ENCODE measurements around the gene LTC4S.
"Not testable (repeated sequence)": the region's sequence is repeated elsewhere in the genome, so short reads cannot be mapped to it uniquely, and the experiment has no call there.

LTC4S gene

DNA sequence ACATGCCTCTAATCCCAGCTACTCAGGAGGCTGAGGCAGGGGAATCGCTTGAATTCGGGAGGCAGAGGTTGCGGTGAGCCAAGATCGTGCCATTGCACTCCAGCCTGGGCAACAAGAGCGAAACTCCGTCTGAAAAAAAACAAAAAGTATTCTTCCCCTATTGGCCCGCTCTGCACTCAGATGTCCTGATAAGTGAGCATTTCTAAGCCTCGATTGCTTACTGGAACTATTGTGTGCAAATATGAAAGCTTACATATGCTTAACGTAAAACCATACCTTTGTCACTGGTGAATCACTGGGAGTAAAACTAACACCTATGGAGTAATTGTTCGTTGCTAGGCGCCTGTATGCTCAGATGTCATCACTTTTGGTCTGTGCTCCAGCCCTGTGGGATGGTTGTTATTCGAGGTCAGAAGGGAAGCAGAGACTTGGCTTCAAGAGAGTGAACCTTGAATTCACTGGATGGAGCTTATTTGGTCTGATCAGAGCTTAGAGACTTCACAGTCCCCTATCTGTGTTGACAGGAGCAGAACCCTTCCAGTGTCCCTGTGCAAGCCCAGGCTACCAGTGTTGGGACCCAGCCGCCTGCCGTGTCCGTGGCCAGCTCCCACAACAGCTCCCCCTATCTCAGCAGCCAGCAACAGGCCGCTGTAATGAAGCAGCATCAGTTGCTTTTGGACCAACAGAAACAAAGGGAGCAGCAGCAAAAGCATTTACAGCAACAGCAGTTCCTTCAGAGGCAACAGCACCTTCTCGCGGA, 25.3 kb upstream of the LTC4S start:
- no peak for DNase-seq

DNA sequence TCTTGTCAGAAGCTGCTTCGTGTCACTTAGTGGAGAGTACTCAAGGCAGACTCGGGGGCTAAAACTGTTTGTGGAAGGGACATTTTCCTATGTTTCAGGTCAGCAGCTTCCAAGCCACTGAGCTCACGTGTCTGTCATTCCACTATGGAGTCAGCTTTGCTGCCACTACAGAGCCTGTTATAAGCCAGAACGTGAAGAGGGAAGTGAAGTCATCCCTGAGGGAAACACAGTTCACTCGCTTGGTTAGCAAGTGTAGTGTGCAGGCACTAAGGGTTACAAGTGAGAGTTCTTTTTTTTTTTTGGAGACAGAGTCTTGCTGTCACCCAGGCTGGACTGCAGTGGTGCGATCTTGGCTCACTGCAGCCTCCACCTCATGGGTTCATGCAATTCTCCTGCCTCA, 24.5 kb upstream of the LTC4S start:
- no peak for DNase-seq

DNA sequence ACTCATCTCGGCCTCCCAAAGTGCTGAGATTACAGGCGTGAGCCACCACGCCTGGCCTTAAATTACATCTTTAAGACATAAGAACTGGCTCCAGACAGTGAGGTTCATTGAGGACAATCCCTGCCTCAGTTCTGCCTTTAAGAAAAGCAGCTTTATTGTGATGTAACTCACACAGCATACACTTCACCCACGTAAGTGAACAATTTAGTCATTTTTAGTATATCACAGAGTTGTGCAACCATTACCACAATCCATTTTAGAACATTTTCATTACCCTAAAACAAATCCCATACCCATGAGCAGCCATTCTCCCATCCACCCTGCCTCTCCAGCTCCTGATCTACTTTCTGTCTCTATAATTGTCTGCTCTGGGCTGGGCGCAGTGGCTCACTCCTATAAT, 24.0 kb upstream of the LTC4S start:
- no peak for DNase-seq

DNA sequence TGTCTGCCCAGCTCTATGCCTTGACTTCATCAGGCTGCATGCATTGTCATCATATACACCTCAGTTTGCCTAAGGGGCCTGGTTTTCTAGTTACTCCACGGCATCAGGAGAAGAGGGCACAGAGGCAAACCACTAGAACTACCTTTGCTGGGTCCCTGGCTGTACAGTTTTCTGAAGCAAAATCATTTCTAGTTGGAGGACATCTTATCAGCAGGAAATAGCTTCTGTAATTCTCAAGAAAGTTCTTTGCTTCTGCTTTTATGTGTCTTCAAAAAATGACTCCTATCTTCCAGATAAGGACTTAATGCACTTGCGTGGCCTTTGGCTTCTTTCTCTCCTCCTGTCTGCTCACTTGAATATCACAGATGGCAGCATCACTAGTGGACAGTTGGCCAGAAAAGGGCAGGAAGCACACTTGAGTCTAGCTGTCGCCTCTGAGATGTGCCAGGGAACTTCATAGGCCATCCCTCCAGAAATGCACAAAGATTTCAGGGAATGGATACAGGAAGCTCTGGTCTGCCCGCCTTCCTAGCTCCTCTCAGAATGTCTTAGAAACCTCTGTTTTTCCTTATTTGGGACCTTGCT, 22.4 kb upstream of the LTC4S start:
- DNase-seq, result no peak

DNA sequence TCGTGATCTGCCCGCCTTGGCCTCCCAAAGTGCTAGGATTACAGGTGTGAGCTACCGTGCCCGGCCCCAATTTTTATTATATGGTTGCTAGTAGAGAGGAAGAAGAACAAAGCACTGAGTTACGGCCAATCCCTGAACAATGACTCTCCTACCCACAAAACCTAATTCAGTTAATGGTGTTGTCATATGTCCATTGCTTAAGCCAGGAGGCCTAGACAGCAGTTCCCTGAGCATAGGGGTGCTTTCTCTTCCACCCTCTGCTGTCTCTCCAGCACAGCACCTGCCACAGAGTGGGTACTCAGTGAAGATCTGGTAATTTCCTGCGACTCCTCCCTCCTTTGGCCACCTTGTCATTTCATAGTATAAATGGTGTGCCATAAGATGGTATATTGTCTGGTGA, 21.4 kb upstream of the LTC4S start:
- DNase-seq, result no peak

DNA sequence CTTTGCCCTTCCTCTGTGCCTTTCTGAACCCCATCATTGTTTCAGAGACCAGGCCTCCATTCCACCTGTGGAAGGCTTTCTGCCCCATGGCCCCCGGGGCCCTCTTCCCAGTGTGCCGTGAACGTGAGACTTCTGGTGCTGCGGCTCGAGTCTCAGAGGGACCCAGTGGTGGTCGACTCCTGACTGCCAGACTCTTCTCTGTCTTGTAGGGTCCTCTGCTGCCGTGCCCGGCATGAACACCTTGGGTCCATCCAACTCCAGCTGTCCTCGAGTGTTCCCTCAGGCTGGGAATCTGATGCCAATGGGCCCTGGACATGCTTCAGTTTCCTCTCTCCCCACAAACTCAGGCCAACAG, 20.1 kb upstream of the LTC4S start:
- DNase-seq, result no peak

DNA sequence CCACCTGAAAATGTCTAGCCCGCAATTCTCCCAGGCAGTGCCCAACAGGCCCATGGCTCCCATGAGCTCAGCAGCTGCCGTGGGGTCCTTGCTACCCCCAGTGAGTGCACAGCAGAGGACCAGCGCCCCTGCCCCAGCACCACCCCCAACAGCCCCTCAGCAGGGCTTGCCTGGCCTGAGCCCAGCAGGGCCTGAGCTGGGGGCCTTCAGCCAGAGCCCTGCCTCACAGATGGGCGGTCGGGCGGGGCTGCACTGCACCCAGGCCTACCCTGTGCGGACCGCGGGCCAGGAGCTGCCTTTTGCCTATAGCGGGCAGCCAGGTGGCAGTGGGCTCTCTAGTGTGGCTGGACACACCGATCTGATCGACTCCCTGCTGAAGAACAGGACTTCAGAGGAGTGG, 19.3 kb upstream of the LTC4S start:
- no peak for DNase-seq

DNA sequence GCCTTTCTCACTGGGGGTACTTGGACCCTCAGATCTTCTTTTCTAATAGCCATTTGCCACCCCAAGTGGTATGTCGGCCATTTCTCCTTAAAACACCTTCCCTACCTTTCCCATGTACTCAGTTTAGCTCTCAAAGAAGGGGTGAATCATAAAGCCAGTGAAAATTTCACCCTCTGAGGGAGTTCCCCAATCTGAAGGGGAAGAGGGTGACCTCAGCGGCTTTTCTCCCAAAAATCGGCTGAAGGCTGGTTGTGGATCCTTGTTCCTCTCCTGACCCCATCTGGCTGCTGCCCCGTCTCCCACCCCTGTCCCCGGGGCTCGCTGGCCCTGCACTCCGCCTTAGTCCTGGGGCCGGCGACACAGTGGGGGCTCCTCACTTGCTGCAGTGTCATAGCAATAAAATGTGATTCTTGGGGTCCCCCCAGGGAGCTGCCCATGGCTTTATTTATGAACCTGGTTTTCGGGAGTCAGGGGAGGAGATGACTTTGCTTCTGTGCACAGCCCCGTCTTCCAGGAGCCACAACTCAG, 17.3 kb upstream of the LTC4S start:
- DNase-seq, result no peak

DNA sequence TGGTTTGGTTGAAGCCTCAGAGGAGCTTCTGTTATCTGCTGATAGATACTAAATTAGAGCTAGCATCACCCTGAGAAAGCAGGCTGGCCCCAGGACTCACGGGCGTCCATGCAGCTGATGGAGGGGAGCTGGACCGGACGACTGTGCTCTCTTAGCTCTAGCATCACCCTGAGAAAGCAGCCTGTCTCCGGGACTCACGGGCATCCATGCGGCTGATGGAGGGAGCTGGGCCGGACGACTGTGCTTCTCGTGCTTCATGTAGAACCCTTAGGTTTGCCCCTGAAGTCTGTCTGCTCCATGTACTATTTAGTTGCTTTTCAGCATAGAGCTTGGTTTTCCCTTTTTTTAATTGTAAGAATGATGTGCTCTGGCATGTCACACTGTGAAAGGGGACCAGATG, 16.3 kb upstream of the LTC4S start:
- DNase-seq, result no peak

DNA sequence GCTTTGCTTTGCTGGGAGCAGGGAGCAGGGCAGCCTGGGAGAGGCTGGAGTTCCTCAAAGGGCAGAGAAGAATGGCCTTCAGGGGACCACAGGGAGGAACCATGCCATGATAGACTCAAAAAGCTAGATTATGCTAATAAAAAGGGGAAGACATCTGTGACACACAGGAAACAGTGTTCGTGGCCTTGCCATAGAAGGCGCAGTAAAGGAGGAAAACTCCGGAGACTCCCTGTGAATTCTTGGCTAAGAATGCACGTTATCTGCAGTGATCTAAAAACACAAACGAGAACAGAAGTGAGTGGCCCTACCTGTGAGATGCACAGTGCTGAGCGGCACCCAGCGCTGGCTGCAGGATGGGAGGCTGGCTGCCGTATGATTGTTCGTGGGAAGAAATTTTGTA, 15.9 kb upstream of the LTC4S start:
- DNase-seq, result no peak

DNA sequence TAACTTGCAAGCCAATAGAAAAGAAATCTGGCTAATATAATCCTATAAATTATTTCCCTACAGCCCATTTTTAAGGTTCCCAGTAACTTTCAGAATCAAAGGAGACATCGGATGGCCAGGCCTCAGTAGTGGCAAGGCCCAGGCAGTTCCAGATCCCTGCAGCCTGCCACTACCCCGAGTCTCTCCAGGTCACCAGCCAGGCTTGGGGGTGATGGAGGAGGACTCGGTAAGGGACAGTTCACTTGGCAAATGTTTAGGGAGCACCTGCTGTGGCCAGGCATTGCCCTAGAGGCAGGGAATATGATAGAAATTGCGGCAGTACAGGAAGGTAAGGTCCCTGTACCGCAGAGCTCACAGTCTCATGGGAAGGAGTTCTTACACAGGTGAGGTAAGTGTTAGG, 15.2 kb upstream of the LTC4S start:
- DNase-seq, result no peak

DNA sequence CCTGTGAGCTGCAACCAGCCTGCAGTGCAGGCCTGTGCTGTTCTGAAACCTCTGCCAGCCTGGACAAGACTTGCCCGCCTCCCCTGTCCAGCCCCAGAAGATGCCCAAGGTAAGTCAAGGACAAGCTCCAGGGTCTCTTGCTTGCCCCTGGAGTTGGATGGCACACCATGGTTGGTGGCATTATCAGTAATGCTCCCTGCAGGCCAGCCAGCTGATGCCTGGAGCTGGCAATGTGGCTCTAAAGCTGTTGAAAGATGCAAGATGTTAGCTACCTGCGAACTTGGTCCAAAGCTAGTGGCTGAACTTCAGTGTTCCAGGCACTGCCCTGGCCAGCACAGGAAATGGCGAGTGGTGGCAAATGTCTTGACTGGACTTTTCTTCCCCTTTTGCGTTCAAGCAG, 14.0 kb upstream of the LTC4S start:
- DNase-seq, result no peak

DNA sequence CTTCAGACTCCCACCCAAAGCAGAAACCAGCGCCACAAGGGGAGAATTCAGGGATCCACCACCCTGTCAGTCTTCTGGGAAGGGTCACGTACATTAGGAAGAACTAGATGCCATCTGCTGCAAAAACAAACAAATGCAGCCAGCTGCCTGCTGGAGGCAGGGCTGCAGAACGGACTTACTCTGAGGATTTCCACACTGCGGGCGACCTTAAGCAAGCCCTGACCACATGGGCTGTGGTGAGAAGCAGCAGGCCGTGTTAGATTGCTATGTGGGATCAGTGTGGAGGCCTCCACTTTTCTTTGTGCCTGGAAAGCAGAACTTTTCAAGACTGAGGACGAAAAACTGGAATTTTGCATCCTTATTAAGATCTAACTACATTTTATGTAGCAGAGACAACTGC, 13.4 kb upstream of the LTC4S start:
- DNase-seq, result no peak

DNA sequence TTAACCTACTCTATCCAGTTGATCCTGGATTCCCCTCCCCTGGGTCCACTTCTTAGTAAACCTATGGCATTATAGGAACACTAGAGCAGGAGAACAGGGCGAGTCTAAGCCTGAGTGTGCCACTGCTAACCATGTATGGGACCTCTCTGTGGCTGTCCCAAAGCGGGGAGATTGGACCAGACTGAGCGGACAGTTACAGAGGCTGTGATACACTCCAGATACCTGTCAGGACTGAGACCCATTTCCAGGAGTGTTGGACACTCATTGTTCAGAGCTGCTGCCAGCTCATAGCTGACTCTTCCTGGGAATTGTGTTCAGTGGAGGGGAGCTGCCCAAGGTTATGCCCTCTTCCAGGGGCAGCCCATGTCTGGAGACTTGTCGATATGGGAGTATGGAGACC, 11.9 kb upstream of the LTC4S start:
- DNase-seq, result no peak

DNA sequence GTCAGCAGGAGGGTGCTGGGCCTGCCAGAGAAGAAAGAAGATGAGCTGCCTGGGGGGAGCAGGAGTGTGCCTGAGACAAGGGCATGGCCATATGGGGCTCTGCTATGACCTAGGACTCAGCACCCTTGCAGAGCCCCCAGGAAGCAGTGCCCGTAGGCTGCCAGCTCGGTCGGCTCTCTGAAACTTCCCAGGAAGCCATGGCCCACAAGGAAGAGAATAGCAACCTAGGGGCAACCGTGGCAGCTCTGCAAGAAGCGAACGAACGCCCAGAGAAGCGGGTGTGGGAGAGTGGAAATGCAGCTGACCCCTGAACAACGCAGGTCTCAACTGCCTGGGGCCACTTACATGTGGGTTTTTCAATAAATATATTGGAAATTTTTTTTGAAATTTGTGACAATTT, 10.7 kb upstream of the LTC4S start:
- no peak for DNase-seq

DNA sequence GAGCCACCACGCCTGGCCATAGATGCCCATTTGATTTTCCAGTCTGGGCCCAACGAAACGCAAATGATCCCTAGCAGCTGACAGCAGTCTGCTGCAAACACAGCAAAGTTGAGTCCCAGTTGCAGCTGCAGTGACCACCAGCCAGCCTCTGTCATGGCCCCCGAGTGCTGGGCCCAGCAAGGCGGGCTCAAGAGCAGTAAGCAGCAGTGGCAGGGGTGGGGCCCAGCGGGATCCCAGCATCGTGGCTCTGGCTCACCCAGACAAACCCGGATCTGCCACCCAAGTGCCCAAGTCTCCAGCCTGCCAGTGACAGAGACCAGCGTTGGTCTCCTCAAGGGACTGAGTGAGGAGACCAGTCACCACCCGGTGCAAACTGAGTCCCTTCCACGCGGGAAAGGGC, 6.9 kb upstream of the LTC4S start:
- DNase-seq, result no peak

DNA sequence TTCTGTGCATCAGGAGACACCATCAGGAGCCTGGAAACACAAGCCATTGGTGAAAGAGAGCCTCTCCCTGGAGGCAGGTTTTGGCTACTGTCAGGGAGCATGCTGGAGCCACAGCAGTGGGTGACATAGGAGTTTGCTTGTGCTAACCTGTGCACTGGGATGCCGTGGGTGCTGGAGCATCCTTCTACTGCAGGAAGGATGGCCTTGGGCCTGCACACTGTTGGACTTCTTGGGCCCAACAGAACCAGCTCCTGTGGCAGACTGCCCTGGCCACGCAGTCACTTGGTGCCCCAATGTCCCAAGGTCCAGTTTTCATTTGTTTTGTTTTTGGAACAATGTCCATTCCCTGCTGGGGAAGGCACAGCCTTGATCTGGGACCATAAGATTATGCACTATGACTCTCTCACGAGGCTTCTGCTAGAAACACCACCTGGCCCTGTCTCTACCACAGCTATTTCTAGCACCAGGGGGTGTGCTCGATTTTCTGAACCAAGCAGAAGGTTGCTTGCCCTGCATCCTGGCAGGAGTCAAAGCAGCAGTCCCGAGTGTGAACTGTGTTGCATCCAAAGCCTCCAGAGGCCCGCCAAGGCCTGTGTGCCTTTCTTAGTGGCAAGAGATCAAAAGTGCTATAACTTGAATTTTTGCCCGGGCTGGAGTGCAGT, 5.5 kb upstream of the LTC4S start:
- no peak for DNase-seq

DNA sequence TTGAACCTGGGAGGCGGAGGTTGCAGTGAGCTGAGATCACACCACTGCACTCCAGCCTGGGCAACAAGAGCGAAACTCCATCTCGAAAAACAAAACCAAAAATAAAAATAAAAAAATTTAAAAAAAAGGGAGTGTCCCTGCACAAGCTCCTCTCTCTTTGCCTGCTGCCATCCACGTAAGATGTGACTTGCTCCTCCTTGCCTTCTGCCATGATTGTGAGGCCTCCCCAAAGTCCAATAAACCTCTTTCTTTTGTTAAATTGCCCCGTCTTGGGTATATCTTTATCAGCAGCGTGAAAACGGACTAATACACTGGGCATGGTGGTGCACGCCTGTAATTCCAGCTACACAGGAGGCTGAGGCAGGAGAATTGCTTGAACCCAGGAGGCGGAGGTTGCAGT, 4.5 kb upstream of the LTC4S start:
- not testable (repeated sequence) for DNase-seq

DNA sequence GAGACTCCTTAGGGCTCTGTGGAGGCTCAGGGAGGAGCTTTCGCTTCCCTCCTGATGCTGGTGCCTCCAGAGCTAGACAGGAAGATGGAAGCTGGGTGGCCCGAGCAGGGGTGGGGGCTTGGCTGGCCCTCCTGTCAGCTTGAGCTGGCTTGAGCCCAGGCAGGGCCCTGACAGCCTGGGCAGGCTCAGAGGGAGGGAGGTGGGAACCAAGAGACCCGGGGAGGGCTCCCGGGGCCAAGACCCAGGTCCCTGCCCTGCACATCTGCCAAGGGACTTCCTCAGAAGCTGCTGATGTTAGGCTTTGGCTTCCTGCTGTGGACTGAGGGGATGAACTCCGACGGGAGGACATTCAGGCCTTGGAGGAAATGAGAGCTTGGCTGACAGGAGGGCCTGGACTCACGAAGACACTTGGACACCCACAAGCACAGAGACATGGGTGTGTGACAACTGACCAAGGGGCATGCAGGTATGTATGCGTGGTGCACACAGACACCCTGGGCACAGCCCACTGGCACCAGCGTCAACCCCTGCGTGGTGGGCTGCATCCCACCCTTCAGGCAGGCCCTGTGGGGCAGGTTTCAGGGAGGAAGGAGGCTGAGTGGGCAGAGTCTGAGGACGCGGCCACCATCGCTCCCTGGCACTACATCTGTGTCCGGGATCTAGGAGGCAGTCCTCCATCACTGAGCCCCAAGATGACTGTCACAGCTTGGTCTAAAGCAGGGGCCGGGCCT, 1.7 kb upstream of the LTC4S start:
- no peak for DNase-seq

DNA sequence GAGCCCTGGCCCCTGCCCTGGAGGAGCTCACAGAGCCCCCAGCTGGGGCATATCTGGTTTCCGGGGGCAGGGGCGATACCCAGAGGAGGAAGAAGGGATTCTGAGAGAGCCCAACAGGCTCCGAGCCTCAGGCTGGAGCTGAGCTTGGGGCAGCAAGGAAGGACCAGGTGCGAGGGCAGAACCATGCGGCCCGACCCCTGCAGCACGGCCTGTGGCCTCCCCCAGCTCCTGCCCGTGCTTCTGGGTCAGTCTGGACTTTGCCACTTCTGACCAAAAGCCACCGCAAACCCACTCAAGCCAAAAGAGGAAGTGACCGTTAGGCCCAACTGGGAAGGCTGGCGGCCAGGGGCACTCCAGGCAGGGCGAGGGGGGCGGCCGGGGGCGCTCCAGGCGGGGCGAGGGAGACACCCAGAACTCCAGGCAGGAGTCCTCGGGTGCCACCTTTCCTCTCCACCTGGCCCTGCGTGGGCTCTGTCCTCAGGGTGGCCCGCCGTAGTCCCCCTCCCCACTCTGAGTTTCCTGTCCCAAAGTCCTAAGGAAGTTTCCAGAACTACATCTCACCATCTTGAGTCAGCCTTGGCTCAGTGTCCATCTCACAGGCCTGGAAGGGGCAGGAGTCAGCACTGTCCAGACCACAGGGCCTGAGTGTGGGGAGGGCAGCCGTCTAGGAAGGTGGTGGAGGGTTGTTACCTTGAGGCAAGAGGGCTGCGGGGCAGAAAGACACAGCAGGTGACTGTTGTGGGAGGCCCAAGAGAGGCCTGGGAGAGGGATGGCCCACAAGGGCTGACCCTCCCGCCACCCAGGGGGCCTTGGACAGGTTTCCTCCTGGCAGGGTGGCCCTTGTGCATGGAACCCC, 946 bp upstream of the LTC4S start:
- no peak for DNase-seq

DNA sequence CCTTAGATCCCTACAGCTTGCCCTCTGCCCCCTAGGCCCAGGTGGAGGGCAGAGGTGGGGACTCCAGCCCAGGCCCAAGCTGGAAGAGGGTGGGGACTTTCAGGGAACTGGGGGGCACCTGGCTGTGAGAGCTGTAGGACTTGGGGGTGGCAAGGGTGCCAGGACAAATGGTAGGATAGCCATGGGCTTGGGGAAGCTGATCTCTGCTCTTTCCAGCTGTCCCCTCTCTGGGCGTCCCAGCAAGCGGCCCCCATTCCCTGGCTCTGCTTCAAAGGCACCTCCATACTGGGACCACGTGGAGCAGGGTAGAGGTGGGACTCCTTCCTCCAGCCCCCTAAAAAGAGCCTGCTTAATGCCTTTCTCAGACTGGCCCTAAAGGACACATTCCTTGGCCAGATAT, 385 bp downstream of the LTC4S start:
- DNase-seq, result no peak

DNA sequence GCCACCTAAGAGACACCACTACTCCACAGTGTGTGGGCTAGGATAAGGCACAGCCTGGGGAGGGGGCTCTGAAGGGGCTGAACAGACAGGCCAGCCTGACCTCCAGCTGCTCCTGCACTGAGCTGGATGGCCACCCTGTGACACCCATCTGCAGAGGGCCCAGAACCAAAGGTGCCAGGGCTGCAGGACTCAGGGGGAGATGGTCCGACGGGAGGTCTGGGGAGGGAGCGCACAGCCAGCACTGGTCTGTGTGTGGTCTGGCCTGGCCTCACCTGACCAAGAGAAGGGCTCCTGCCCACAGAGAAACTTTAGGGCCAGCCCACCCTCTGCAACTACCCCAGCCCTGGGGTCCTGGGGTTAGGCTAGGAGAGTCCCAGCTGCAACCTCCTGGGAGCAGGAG, 789 bp downstream of the LTC4S start:
- DNase-seq, result no peak
